ENCODE data around the gene CD22.
"Not testable (repeated sequence)": the region's sequence is repeated elsewhere in the genome, so short reads cannot be mapped to it uniquely, and the experiment has no call there.

CD22 gene

GRCh38 chr19:35373492-35373891 is 44.5 kb downstream of the CD22 start:
- H3K14ac ChIP-seq (ENCODE audit: low read length in 2 of 2), result no peak overlapping the region
- H3K4ac ChIP-seq (ENCODE audit: low read depth in 1 of 2, low read length in 2 of 2), result no peak overlapping the region
- H2AK5ac ChIP-seq (ENCODE audit: low read length, severe bottlenecking), result no peak overlapping the region
- no peak overlapping the region for H4K8ac ChIP-seq (ENCODE audit: low read length)
- H3K4me1 ChIP-seq (ENCODE audit: control insufficient read depth, insufficient read depth, low read depth, low read length), result no peaks in the 10 kb centered on the region
- no peak overlapping the region for H2BK15ac ChIP-seq (ENCODE audit: low read depth, poor library complexity, severe bottlenecking)
- no peak overlapping the region for H4K91ac ChIP-seq (ENCODE audit: low read length)
- H3K4me3 ChIP-seq (ENCODE audit: insufficient read depth in 1 of 2, low read depth in 1 of 2, low read length in 2 of 2), result no peak overlapping the region
- H3K18ac ChIP-seq (ENCODE audit: low read depth in 1 of 2, low read length in 2 of 2), result no peak overlapping the region
- 83% methylated on average over 7 of the region's 7 CpGs for WGBS
- no peaks in the 10 kb centered on the region for H3K79me1 ChIP-seq (replicated peaks; ENCODE audit: low read length, poor library complexity, severe bottlenecking)
- H3K27me3 ChIP-seq (ENCODE audit: control insufficient read depth in 1 of 2, insufficient read depth in 1 of 2, low read length in 2 of 2), result peaks cover 0 to 7% of the 10 kb centered on the region in 2 experiments
- no peak for DNase-seq
- H3K23ac ChIP-seq (ENCODE audit: low read length in 2 of 2), result no peak overlapping the region
- no peak overlapping the region for H2AFZ ChIP-seq (ENCODE audit: low read depth, low read length)
- H2BK12ac ChIP-seq (ENCODE audit: low read length in 2 of 2), result no peak overlapping the region
- no peak overlapping the region for H3K4me2 ChIP-seq (ENCODE audit: low read length, poor library complexity, severe bottlenecking)
- H3K27ac ChIP-seq (ENCODE audit: low read length, poor library complexity, severe bottlenecking), result no peak overlapping the region
- no peaks in the 10 kb centered on the region for H3K9me3 ChIP-seq (ENCODE audit: control insufficient read depth, low read length)
- H3K9ac ChIP-seq (ENCODE audit: low read length), result no peak overlapping the region
- no peak overlapping the region for H2BK120ac ChIP-seq (ENCODE audit: low read depth, low read length)
- no peak overlapping the region for H2BK5ac ChIP-seq (ENCODE audit: low read depth, low read length, poor library complexity, severe bottlenecking)
- no peaks in the 10 kb centered on the region for H3K36me3 ChIP-seq (ENCODE audit: control insufficient read depth in 1 of 2, insufficient read depth in 2 of 2, low read depth in 1 of 2, low read length in 2 of 2)

- not testable (repeated sequence) for H3K4me1 ChIP-seq (ENCODE audit: control insufficient read depth, insufficient read depth, low read depth, low read length); H3K36me3 ChIP-seq (ENCODE audit: control insufficient read depth in 1 of 2, insufficient read depth in 2 of 2, low read depth in 1 of 2, low read length in 2 of 2); H2BK12ac ChIP-seq (ENCODE audit: low read length in 2 of 2); H3K18ac ChIP-seq (ENCODE audit: low read depth in 1 of 2, low read length in 2 of 2); H3K4ac ChIP-seq (ENCODE audit: low read depth in 1 of 2, low read length in 2 of 2); H3K79me1 ChIP-seq (replicated peaks; ENCODE audit: low read length, poor library complexity, severe bottlenecking); H3K9me3 ChIP-seq (ENCODE audit: control insufficient read depth, low read length); H2BK15ac ChIP-seq (ENCODE audit: low read depth, poor library complexity, severe bottlenecking); H3K9ac ChIP-seq (ENCODE audit: low read length); DNase-seq; H4K8ac ChIP-seq (ENCODE audit: low read length); H4K91ac ChIP-seq (ENCODE audit: low read length); H3K4me3 ChIP-seq (ENCODE audit: insufficient read depth in 1 of 2, low read depth in 1 of 2, low read length in 2 of 2); H2BK120ac ChIP-seq (ENCODE audit: low read depth, low read length); H2AFZ ChIP-seq (ENCODE audit: low read depth, low read length); H3K27ac ChIP-seq (ENCODE audit: low read length, poor library complexity, severe bottlenecking); H3K23ac ChIP-seq (ENCODE audit: low read length in 2 of 2); H2BK5ac ChIP-seq (ENCODE audit: low read depth, low read length, poor library complexity, severe bottlenecking); H3K4me2 ChIP-seq (ENCODE audit: low read length, poor library complexity, severe bottlenecking); H3K27me3 ChIP-seq (ENCODE audit: control insufficient read depth in 1 of 2, insufficient read depth in 1 of 2, low read length in 2 of 2); H3K14ac ChIP-seq (ENCODE audit: low read length in 2 of 2); H2AK5ac ChIP-seq (ENCODE audit: low read length, severe bottlenecking)
Measured at GRCh38 chr19:35374031-35374430, 45.0 kb downstream of the CD22 start.

GRCh38 chr19:35375505-35376307 is 46.7 kb downstream of the CD22 start:
- H2BK15ac ChIP-seq (ENCODE audit: low read depth, poor library complexity, severe bottlenecking), result no peak overlapping the region
- no peak overlapping the region for H3K4me2 ChIP-seq (ENCODE audit: low read length, poor library complexity, severe bottlenecking)
- no peak overlapping the region for H4K91ac ChIP-seq (ENCODE audit: low read length)
- H3K9me3 ChIP-seq (ENCODE audit: control insufficient read depth, low read length), result no peaks in the 10 kb centered on the region
- H3K23ac ChIP-seq (ENCODE audit: low read length in 2 of 2), result no peak overlapping the region
- no peak overlapping the region for H3K18ac ChIP-seq (ENCODE audit: low read depth in 1 of 2, low read length in 2 of 2)
- DNase-seq, result no peak
- 88% methylated on average over 12 of the region's 12 CpGs for WGBS
- H2BK12ac ChIP-seq (ENCODE audit: low read length in 2 of 2), result no peak overlapping the region
- no peak overlapping the region for H2AK5ac ChIP-seq (ENCODE audit: low read length, severe bottlenecking)
- H3K4ac ChIP-seq (ENCODE audit: low read depth in 1 of 2, low read length in 2 of 2), result no peak overlapping the region
- no peaks in the 10 kb centered on the region for H3K79me1 ChIP-seq (replicated peaks; ENCODE audit: low read length, poor library complexity, severe bottlenecking)
- H3K4me3 ChIP-seq (ENCODE audit: insufficient read depth in 1 of 2, low read depth in 1 of 2, low read length in 2 of 2), result no peak overlapping the region
- H2BK120ac ChIP-seq (ENCODE audit: low read depth, low read length), result no peak overlapping the region
- H2AFZ ChIP-seq (ENCODE audit: low read depth, low read length), result no peak overlapping the region
- peaks cover 0 to 14% of the 10 kb centered on the region in 2 experiments for H3K27me3 ChIP-seq (ENCODE audit: control insufficient read depth in 1 of 2, insufficient read depth in 1 of 2, low read length in 2 of 2)
- H2BK5ac ChIP-seq (ENCODE audit: low read depth, low read length, poor library complexity, severe bottlenecking), result no peak overlapping the region
- H4K8ac ChIP-seq (ENCODE audit: low read length), result no peak overlapping the region
- no peak overlapping the region for H3K9ac ChIP-seq (ENCODE audit: low read length)
- no peak overlapping the region for H3K14ac ChIP-seq (ENCODE audit: low read length in 2 of 2)
- no peaks in the 10 kb centered on the region for H3K4me1 ChIP-seq (ENCODE audit: control insufficient read depth, insufficient read depth, low read depth, low read length)
- H3K36me3 ChIP-seq (ENCODE audit: control insufficient read depth in 1 of 2, insufficient read depth in 2 of 2, low read depth in 1 of 2, low read length in 2 of 2), result no peaks in the 10 kb centered on the region
- no peak overlapping the region for H3K27ac ChIP-seq (ENCODE audit: low read length, poor library complexity, severe bottlenecking)

GRCh38 chr19:35377656-35378055 is 48.7 kb downstream of the CD22 start:
- no peak overlapping the region for H3K4me3 ChIP-seq (ENCODE audit: insufficient read depth in 1 of 2, low read depth in 1 of 2, low read length in 2 of 2)
- H3K9ac ChIP-seq (ENCODE audit: low read length), result no peak overlapping the region
- no peak overlapping the region for H3K4me2 ChIP-seq (ENCODE audit: low read length, poor library complexity, severe bottlenecking)
- no peak overlapping the region for H4K91ac ChIP-seq (ENCODE audit: low read length)
- no peak overlapping the region for H2BK15ac ChIP-seq (ENCODE audit: low read depth, poor library complexity, severe bottlenecking)
- H4K8ac ChIP-seq (ENCODE audit: low read length), result no peak overlapping the region
- H3K23ac ChIP-seq (ENCODE audit: low read length in 2 of 2), result no peak overlapping the region
- no peak overlapping the region for H3K14ac ChIP-seq (ENCODE audit: low read length in 2 of 2)
- no peak overlapping the region for H3K4ac ChIP-seq (ENCODE audit: low read depth in 1 of 2, low read length in 2 of 2)
- peaks cover 0 to 24% of the 10 kb centered on the region in 2 experiments for H3K27me3 ChIP-seq (ENCODE audit: control insufficient read depth in 1 of 2, insufficient read depth in 1 of 2, low read length in 2 of 2)
- no peak for DNase-seq
- H2AK5ac ChIP-seq (ENCODE audit: low read length, severe bottlenecking), result no peak overlapping the region
- no peak overlapping the region for H2AFZ ChIP-seq (ENCODE audit: low read depth, low read length)
- no peak overlapping the region for H3K18ac ChIP-seq (ENCODE audit: low read depth in 1 of 2, low read length in 2 of 2)
- H3K9me3 ChIP-seq (ENCODE audit: control insufficient read depth, low read length), result peaks cover 2% of the 10 kb centered on the region
- no peaks in the 10 kb centered on the region for H3K4me1 ChIP-seq (ENCODE audit: control insufficient read depth, insufficient read depth, low read depth, low read length)
- H2BK12ac ChIP-seq (ENCODE audit: low read length in 2 of 2), result no peak overlapping the region
- H3K36me3 ChIP-seq (ENCODE audit: control insufficient read depth in 1 of 2, insufficient read depth in 2 of 2, low read depth in 1 of 2, low read length in 2 of 2), result no peaks in the 10 kb centered on the region
- H2BK5ac ChIP-seq (ENCODE audit: low read depth, low read length, poor library complexity, severe bottlenecking), result no peak overlapping the region
- H3K27ac ChIP-seq (ENCODE audit: low read length, poor library complexity, severe bottlenecking), result no peak overlapping the region
- H2BK120ac ChIP-seq (ENCODE audit: low read depth, low read length), result no peak overlapping the region
- 44% methylated on average over 1 of the region's 1 CpG for WGBS
- no peaks in the 10 kb centered on the region for H3K79me1 ChIP-seq (replicated peaks; ENCODE audit: low read length, poor library complexity, severe bottlenecking)
